SK-N-SH treated with all-trans-retinoic acid at 6 μM for 48 hours (cell line): ENCODE data around the gene ZNF646.

Experiments used
- ATAC-seq: fragments of 200-7000 bp; cut with Tn5 transposase; 3 replicates; pipeline ENCODE4 v1.9.1; 2020; ENCODE audit warnings: mild to moderate bottlenecking, moderate library complexity
- ARNTL ChIP-seq: fragments of 450-650 bp; formaldehyde crosslinking; IDR thresholded peaks from 2 replicates; pipeline ENCODE4 v1.5.0; 2020; ENCODE audit warnings: low read depth, mild to moderate bottlenecking, moderate library complexity, borderline replicate concordance
- CREB5 ChIP-seq: fragments of 250-450 bp; sonication (Bioruptor Pico); IDR thresholded peaks from 2 replicates; pipeline ENCODE4 v1.5.1; 2020; ENCODE audit warnings: low read depth, mild to moderate bottlenecking, moderate library complexity
- CSDC2 ChIP-seq: fragments of 250-450 bp; sonication (Bioruptor Pico); IDR thresholded peaks from 2 replicates; pipeline ENCODE4 v1.5.0; 2020; ENCODE audit warnings: mild to moderate bottlenecking, moderate library complexity
- CSRNP3 ChIP-seq: fragments of 250-450 bp; sonication (Bioruptor Pico); IDR thresholded peaks from 2 replicates; pipeline ENCODE4 v1.5.1; 2021; ENCODE audit warnings: mild to moderate bottlenecking, moderate library complexity
- ESRRG ChIP-seq: fragments of 250-450 bp; sonication (Bioruptor Pico); IDR thresholded peaks from 2 replicates; pipeline ENCODE4 v1.6.1; 2021; ENCODE audit warnings: mild to moderate bottlenecking
- ISL1 ChIP-seq: fragments of 250-450 bp; sonication (Bioruptor Pico); IDR thresholded peaks from 2 replicates; pipeline ENCODE4 v2.1.2; 2022; ENCODE audit warnings: mild to moderate bottlenecking, moderate library complexity
- OSR1 ChIP-seq: fragments of 250-450 bp; sonication (Bioruptor Pico); IDR thresholded peaks from 2 replicates; pipeline ENCODE4 v1.8.0; 2022; ENCODE audit warnings: moderate library complexity, mild to moderate bottlenecking, inconsistent platforms
- PATZ1 ChIP-seq: fragments of 250-450 bp; sonication (Bioruptor Pico); IDR thresholded peaks from 2 replicates; pipeline ENCODE4 v1.8.0; 2020; ENCODE audit warnings: mild to moderate bottlenecking, moderate library complexity, borderline replicate concordance
- POU6F1 ChIP-seq: fragments of 250-450 bp; sonication (Bioruptor Pico); IDR thresholded peaks from 2 replicates; pipeline ENCODE4 v1.8.0; 2021; ENCODE audit warnings: low read depth, mild to moderate bottlenecking, moderate library complexity, borderline replicate concordance
- PPARA ChIP-seq: fragments of 250-450 bp; sonication (Bioruptor Pico); IDR thresholded peaks from 2 replicates; pipeline ENCODE4 v1.5.0; 2020; ENCODE audit warnings: mild to moderate bottlenecking, borderline replicate concordance
- RARB ChIP-seq: fragments of 250-450 bp; sonication (Bioruptor Pico); IDR thresholded peaks from 2 replicates; pipeline ENCODE4 v1.8.0; 2021; ENCODE audit warnings: mild to moderate bottlenecking, moderate library complexity
- SNAI2 ChIP-seq: fragments of 250-450 bp; sonication (Bioruptor Pico); IDR thresholded peaks from 2 replicates; pipeline ENCODE4 v1.5.0; 2020; ENCODE audit warnings: mild to moderate bottlenecking, moderate library complexity
- TCF4 ChIP-seq: fragments of 250-450 bp; sonication (Bioruptor Pico); IDR thresholded peaks from 2 replicates; pipeline ENCODE4 v1.8.0; 2021; ENCODE audit warnings: mild to moderate bottlenecking, moderate library complexity, borderline replicate concordance
- TOX ChIP-seq: fragments of 250-450 bp; sonication (Bioruptor Pico); IDR thresholded peaks from 2 replicates; pipeline ENCODE4 v1.8.0; 2021; ENCODE audit warnings: mild to moderate bottlenecking, moderate library complexity, borderline replicate concordance
- TSHZ2 ChIP-seq: fragments of 250-450 bp; sonication (Bioruptor Pico); IDR thresholded peaks from 2 replicates; pipeline ENCODE4 v1.5.0; 2020; ENCODE audit warnings: mild to moderate bottlenecking, moderate library complexity
- ZC3H10 ChIP-seq: fragments of 250-450 bp; sonication (Bioruptor Pico); IDR thresholded peaks from 2 replicates; pipeline ENCODE4 v1.5.1; 2021; ENCODE audit warnings: mild to moderate bottlenecking, moderate library complexity
- ZFP3 ChIP-seq: fragments of 250-450 bp; sonication (Bioruptor Pico); IDR thresholded peaks from 2 replicates; pipeline ENCODE4 v1.5.0; 2020; ENCODE audit warnings: mild to moderate bottlenecking, moderate library complexity
- ZFP30 ChIP-seq: fragments of 450-650 bp; formaldehyde crosslinking; IDR thresholded peaks from 2 replicates; pipeline ENCODE4 v1.5.0; 2022; ENCODE audit warnings: mild to moderate bottlenecking, moderate library complexity
- ZNF70 ChIP-seq: fragments of 450-650 bp; formaldehyde crosslinking; IDR thresholded peaks from 2 replicates; pipeline ENCODE4 v1.5.0; 2020; ENCODE audit warnings: mild to moderate bottlenecking, moderate library complexity
- ZNF8 ChIP-seq: fragments of 450-650 bp; formaldehyde crosslinking; IDR thresholded peaks from 2 replicates; pipeline ENCODE4 v1.5.0; 2020; ENCODE audit warnings: mild to moderate bottlenecking, moderate library complexity

Gene ZNF646

GRCh38 chr16:31036691-31037090 lies 37.5 kb upstream of the ZNF646 start (continued):
- TF ChIP-seq POU6F1 (CRISPR knock-in tag): no peak
- no peak for TF ChIP-seq PPARA (CRISPR knock-in tag)
- TF ChIP-seq PATZ1: no peak
- no peak for TF ChIP-seq ZFP3 (CRISPR knock-in tag)
- no peak for TF ChIP-seq RARB (CRISPR knock-in tag)
- no peak for TF ChIP-seq ZNF70 (CRISPR knock-in tag)
- TF ChIP-seq ARNTL (CRISPR knock-in tag): no peak
- no peak for TF ChIP-seq OSR1 (CRISPR knock-in tag)
- TF ChIP-seq SNAI2 (CRISPR knock-in tag): no peak
- TF ChIP-seq, all 23 proteins: peak for 0

GRCh38 chr16:31038993-31039392 lies 35.2 kb upstream of the ZNF646 start:
- ATAC-seq: no peak
- TF ChIP-seq CSDC2 (CRISPR knock-in tag) (no peak), ZNF70 (CRISPR knock-in tag) (no peak), ZFP30 (CRISPR knock-in tag) (no peak), CSRNP3 (CRISPR knock-in tag) (no peak), ZNF8 (CRISPR knock-in tag) (no peak), TOX (CRISPR knock-in tag) (no peak)

GRCh38 chr16:31042866-31043265 lies 31.4 kb upstream of the ZNF646 start:
- TF ChIP-seq TCF4 (no peak), ZFP3 (CRISPR knock-in tag) (no peak), TSHZ2 (CRISPR knock-in tag) (no peak), SNAI2 (CRISPR knock-in tag) (no peak), PPARA (CRISPR knock-in tag) (no peak), ESRRG (CRISPR knock-in tag) (no peak)
- TF ChIP-seq, all 23 proteins: peak for 0
- no peak for ATAC-seq

- TF ChIP-seq ZC3H10 (CRISPR knock-in tag) (no peak), ZNF8 (CRISPR knock-in tag) (no peak), ISL1 (no peak), POU6F1 (CRISPR knock-in tag) (no peak), CREB5 (CRISPR knock-in tag) (no peak), ZFP30 (CRISPR knock-in tag) (no peak), OSR1 (CRISPR knock-in tag) (no peak), CSRNP3 (CRISPR knock-in tag) (no peak), PPARA (CRISPR knock-in tag) (no peak), TCF4 (no peak)
- ATAC-seq: no peak
Observed at GRCh38 chr16:31043352-31043751, 30.9 kb upstream of the ZNF646 start.
